Measurements from ENCODE around the gene UNC119.

Gene UNC119

GRCh38 chr17:28498652-28499363 lies 53.6 kb downstream of the UNC119 start:
- DNase-seq (ENCODE audit: low read depth), result no peak

- DNase-seq (ENCODE audit: low read depth), result no peak
These were observed 54.5 kb downstream of the UNC119 start for GRCh38 chr17:28497931-28498330.

All from amniotic epithelial cell (primary cell).